GM19099 (cell line): ENCODE results near the gene UPF1.

Source experiments
- POLR2A ChIP-seq: IDR thresholded peaks from 3 replicates; pipeline ENCODE4 v1.6.1; 2011; ENCODE audit warnings: low read depth; ENCODE audit not compliant: insufficient read length; ENCODE audit errors: extremely low read depth

UPF1 gene

GRCh38 chr19:18865973-18866799 lies 34.4 kb downstream of the UPF1 start:
- no peak for TF ChIP-seq POLR2A

- no peak for TF ChIP-seq POLR2A
These were observed 35.0 kb downstream of the UPF1 start for GRCh38 chr19:18866800-18867123.

GRCh38 chr19:18867199-18867598 lies 35.4 kb downstream of the UPF1 start:
- no peak for TF ChIP-seq POLR2A

GRCh38 chr19:18867751-18868150 lies 36.0 kb downstream of the UPF1 start:
- no peak for TF ChIP-seq POLR2A

- no peak for TF ChIP-seq POLR2A
These were observed 36.7 kb downstream of the UPF1 start for GRCh38 chr19:18868380-18869022.

- no peak for TF ChIP-seq POLR2A
These were observed 37.4 kb downstream of the UPF1 start for GRCh38 chr19:18869023-18869618.

GRCh38 chr19:18869781-18870530 lies 38.2 kb downstream of the UPF1 start:
- TF ChIP-seq POLR2A, result no peak

GRCh38 chr19:18870531-18871172 lies 38.9 kb downstream of the UPF1 start:
- no peak for TF ChIP-seq POLR2A

- TF ChIP-seq POLR2A, result no peak
These were observed 39.8 kb downstream of the UPF1 start for GRCh38 chr19:18871543-18871942.

- TF ChIP-seq POLR2A, result no peak
These were observed 44.0 kb downstream of the UPF1 start for GRCh38 chr19:18875726-18876125.

- no peak for TF ChIP-seq POLR2A
These were observed 45.1 kb downstream of the UPF1 start for GRCh38 chr19:18876865-18877264.

- no peak for TF ChIP-seq POLR2A
These were observed 46.5 kb downstream of the UPF1 start for GRCh38 chr19:18878058-18878797.

GRCh38 chr19:18878858-18879578 lies 47.3 kb downstream of the UPF1 start:
- TF ChIP-seq POLR2A, result no peak
